GM18507 (cell line): ENCODE data around the gene S100P.

Experiments used
- DNase-seq: peaks from one replicate; pipeline ENCODE4 v3.0.0; 2011; ENCODE audit warnings: low read depth; ENCODE audit not compliant: insufficient read length; ENCODE audit errors: extremely low spot score
- FAIRE-seq: peaks from 2 replicates; lab custom pipeline; 2011; peaks lifted over from hg19 to GRCh38; lab: Jason Lieb, UNC

S100P gene

DNA sequence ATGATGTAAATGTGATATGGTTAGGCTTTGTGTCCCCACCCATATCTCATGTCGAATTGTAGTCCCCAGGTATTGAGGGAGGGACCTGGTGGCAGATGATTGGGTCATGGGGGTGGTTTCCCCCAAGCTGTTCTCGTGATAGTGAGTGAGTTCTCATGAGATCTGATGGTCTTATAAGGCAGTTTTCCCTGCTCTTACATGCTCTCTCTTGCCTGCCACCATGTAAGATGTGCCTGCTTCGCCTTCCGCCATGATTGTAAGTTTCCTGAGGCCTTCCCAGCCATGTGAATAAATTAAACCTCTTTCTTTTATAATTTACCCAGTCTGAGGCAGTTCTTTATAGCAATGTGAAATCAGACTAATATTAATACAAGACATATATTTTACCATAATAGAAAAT is 46.2 kb downstream of the S100P start:
- FAIRE-seq (no peak), DNase-seq (no peak)

DNA sequence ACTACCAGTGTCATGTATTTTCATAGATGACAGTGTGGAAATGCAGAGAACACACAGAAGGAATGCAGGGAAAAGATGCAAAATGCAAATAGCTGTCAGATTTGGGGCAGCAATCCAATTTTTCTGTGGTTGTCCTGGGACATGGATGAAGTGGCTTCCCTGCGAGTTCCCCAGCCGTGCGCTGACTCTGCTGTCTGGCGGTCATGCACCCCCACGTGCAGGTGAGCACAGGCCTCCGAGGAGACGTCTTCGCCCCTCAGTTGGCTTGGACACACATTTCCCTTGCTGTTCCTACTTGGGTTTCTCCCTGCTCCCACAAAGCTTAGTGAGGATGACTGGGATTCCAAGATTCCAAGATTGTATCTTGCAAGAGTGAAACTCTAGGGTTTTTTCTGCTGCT is 46.7 kb downstream of the S100P start:
- DNase-seq = no peak
- FAIRE-seq = no peak

DNA sequence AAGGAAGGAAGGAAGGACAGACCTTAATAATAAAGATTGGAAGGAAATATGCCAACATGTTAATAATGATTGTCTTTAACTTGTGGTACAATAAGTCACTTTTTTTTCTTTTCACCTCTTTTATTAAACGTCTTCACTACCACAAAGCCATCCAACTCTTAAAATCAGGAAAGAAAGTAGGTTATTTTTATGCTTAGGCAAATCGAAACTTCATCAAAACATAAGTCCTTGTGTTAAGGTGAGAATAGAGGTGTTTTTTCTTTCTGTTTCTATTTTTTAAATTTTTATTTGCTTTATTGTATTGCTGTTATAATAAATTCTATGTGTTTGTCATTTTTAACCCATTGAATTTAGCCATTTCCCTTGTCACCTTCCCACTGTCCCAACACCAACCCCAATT is 48.8 kb downstream of the S100P start:
- DNase-seq (no peak), FAIRE-seq (peak; percentile 47)

DNA sequence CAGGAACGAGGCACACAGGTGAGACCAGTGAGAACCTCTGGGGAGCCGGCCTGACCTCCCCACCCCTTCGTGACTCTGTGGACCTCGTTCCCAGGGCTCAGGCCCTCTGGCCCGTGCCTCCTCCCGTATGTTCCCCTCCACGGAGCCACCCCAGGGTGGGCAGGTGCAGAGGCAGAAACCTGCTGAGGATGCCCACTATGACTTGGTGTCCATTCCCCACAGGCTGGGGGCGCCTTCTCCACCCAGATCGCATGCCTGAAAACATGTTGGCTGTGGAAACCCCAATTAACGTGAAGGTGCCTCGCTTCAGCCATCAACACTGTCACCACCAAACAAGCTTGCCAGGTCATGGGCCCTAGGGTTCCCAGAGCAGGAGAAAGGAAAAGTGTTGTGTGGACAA is 49.3 kb downstream of the S100P start:
- DNase-seq (no peak), FAIRE-seq (no peak)
